Body of pancreas (tissue), 4 donors: ENCODE measurements around the gene ATG10. TPM values are rescaled to one million over a fixed set of nuclear protein-coding genes. Genes with fewer than 3 reads are reported as not detected.

Experiments used
- ATAC-seq: fragments of 150-250 bp; one replicate; pipeline ENCODE4 v1.9.1; 2016
- DNase-seq, 4 donors: peaks; one replicate each; pipeline ENCODE4 v3.0.0-alpha.2; 2019
- H3K27ac ChIP-seq, 4 donors: fragments of 200-600 bp; sonication (generic); 1 replicate in 3 of 4; 2 replicates in 1 of 4; pipeline versions ENCODE4 v1.5.1 to v1.6.1; 2016 to 2019; ENCODE audit warnings: mild to moderate bottlenecking in 1 of 4, mixed read lengths in 1 of 4, moderate library complexity in 1 of 4
- H3K27me3 ChIP-seq, 2 donors: fragments of 200-600 bp; sonication (generic); one replicate each; pipeline ENCODE4 v1.6.0; 2016; ENCODE audit warnings: mild to moderate bottlenecking in 1 of 2
- H3K36me3 ChIP-seq, 2 donors: fragments of 200-600 bp; sonication (generic); replicated peaks in 1 of 2; 2 replicates each; pipeline ENCODE4 v1.5.1; 2016; ENCODE audit warnings: low read depth in 2 of 2; ENCODE audit not compliant: insufficient read depth in 1 of 2
- H3K4me1 ChIP-seq: fragments of 200-600 bp; sonication (generic); one replicate; pipeline ENCODE4 v1.6.0; 2016
- H3K4me3 ChIP-seq, 2 donors: fragments of 200-600 bp; sonication (generic); 1 replicate in 1 of 2; 2 replicates in 1 of 2; pipeline ENCODE4 v1.5.1; 2016 to 2019
- H3K9me3 ChIP-seq, 3 donors: fragments of 200-600 bp; sonication (generic); 1 replicate in 2 of 3; 2 replicates in 1 of 3; pipeline ENCODE4 v1.5.1; 2016
- POLR2A ChIP-seq, 3 donors: fragments of 450-650 bp; IDR thresholded peaks; one replicate each; pipeline ENCODE4 v1.6.1; 2016; ENCODE audit warnings: antibody characterized with exemption in 3 of 3, mild to moderate bottlenecking in 2 of 3
- WGBS, 2 donors: methylation state at CpG; one replicate each; pipeline ENCODE4 v1.1.5; 2017; 5-methylcytosine and 5-hydroxymethylcytosine counted together
- intact Hi-C: fragments of 100-400 bp; cut with DNase I; formaldehyde crosslinking; loops from one replicate; pipeline ENCODE4 v1.15.1; 2023
- total RNA-seq, 2 donors: library from RNA; depleted of rRNA; stranded (reverse); fragments of >200 nt; gene quantifications; one replicate each; pipeline ENCODE4 v1.1.0, GENCODE V29; 2016
- TF ChIP-seq, protein P1 (sequence below), 7 experiments: fragments of 450-650 bp in 4 of 7; fragments of 200-600 bp in 3 of 7; sonication (generic) in 3 of 7; IDR thresholded peaks; one replicate each; pipeline ENCODE4 v1.5.1; 2016 to 2019; ENCODE audit warnings: antibody characterized with exemption in 7 of 7

Gene ATG10
- total RNA-seq, 2 donors from 2014 or later, result 2.9 to 4.6 TPM

- Histone ChIP-seq H3K4me1 (no peaks in the 10 kb centered on the region), H3K27me3 (no peaks in the 10 kb centered on the region), H3K36me3 (no peaks in the 10 kb centered on the region), H3K4me3 (no peak overlapping the region), H3K27ac (no peak overlapping the region), H3K9me3 (no peaks in the 10 kb centered on the region)
- WGBS, 2 donors, result 70 to 81% methylated on average over 2 of the region's 2 CpGs
- ATAC-seq (no peak), DNase-seq (no peak)
- intact Hi-C loops, result no loop called here
- TF ChIP-seq POLR2A (IDR thresholded peaks at IDR 0.05), result no peak
- TF ChIP-seq, protein P1, sequence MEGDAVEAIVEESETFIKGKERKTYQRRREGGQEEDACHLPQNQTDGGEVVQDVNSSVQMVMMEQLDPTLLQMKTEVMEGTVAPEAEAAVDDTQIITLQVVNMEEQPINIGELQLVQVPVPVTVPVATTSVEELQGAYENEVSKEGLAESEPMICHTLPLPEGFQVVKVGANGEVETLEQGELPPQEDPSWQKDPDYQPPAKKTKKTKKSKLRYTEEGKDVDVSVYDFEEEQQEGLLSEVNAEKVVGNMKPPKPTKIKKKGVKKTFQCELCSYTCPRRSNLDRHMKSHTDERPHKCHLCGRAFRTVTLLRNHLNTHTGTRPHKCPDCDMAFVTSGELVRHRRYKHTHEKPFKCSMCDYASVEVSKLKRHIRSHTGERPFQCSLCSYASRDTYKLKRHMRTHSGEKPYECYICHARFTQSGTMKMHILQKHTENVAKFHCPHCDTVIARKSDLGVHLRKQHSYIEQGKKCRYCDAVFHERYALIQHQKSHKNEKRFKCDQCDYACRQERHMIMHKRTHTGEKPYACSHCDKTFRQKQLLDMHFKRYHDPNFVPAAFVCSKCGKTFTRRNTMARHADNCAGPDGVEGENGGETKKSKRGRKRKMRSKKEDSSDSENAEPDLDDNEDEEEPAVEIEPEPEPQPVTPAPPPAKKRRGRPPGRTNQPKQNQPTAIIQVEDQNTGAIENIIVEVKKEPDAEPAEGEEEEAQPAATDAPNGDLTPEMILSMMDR (IDR thresholded peaks at IDR 0.05), result no peak
Observed at GRCh38 chr5:82074950-82075349, 103.1 kb downstream of the ATG10 start.

DNA sequence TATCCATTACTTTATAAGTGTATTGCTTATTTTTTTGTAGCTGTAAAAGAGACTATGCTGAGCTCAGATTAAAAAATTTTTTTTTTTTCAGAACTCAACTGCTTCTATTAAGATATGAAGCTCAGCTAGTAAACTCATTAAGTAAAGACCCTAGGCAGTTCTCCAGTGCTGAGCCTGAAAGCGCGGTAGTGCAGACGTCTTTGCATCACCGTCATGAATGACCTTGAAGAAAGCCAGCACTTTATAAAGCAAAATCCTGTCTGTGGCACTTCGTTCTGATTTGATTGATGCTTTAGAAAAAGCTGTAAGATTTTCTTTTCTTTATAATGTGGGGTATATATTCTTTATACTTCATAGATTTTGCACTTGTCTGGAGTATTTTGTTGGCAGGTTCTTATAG, 105.7 kb downstream of the ATG10 start:
- H3K4me3 ChIP-seq, result no peak overlapping the region
- DNase-seq, result no peak
- TF ChIP-seq POLR2A (IDR thresholded peaks at IDR 0.05), result no peak
- TF ChIP-seq, protein P1 (IDR thresholded peaks at IDR 0.05), result no peak

GRCh38 chr5:82091617-82092016, 119.8 kb downstream of the ATG10 start:
- peaks cover 0 to 9% (median 0%) of the 10 kb centered on the region in 3 donors for H3K9me3 ChIP-seq
- intact Hi-C loops, result no loop called here
- ATAC-seq (no peak), DNase-seq (no peak)
- no peak overlapping the region for H3K27ac ChIP-seq
- H3K27me3 ChIP-seq, result no peaks in the 10 kb centered on the region
- H3K36me3 ChIP-seq, result no peaks in the 10 kb centered on the region
- WGBS, 2 donors, result 72 to 78% methylated on average over 1 of the region's 1 CpG
- H3K4me3 ChIP-seq, result no peak overlapping the region
- TF ChIP-seq POLR2A (IDR thresholded peaks at IDR 0.05), result no peak
- TF ChIP-seq, protein P1 (IDR thresholded peaks at IDR 0.05), result no peak
- no peaks in the 10 kb centered on the region for H3K4me1 ChIP-seq

More for the DNA sequence above, 105.7 kb downstream of the ATG10 start:
- ATAC-seq, result no peak
- Histone ChIP-seq H3K27ac (no peak overlapping the region), H3K9me3 (no peaks in the 10 kb centered on the region), H3K36me3 (no peaks in the 10 kb centered on the region), H3K4me1 (no peaks in the 10 kb centered on the region), H3K27me3 (no peaks in the 10 kb centered on the region)
- 83 to 84% methylated on average over 5 of the region's 5 CpGs for WGBS, 2 donors
- intact Hi-C loops, result no loop called here

DNA sequence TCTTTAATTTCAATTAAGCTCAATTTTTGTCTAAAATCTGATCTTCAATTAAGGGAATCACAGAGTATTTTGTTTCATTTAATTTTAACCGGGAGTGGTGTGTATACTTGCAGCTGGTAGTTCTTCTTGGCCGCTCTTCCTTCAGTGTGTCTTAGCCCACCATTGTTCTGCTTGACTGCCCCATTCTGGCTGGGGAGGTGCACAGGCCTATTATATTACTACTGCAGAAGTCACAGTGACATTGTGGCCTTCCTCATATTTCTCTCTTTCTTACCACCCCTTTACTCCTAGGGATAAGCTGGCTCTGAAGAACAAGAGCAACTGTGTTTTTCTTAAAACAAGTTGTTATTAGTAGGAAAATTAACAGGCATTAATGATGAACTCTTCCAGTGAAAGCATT, 123.7 kb downstream of the ATG10 start:
- no peaks in the 10 kb centered on the region for H3K27me3 ChIP-seq
- 96 to 98% methylated on average over 2 of the region's 2 CpGs for WGBS, 2 donors
- H3K36me3 ChIP-seq, result no peaks in the 10 kb centered on the region
- DNase-seq, result no peak
- intact Hi-C loops, result no loop called here
- TF ChIP-seq, protein P1 (IDR thresholded peaks at IDR 0.05), result no peak
- no peak for TF ChIP-seq POLR2A (IDR thresholded peaks at IDR 0.05)
- ATAC-seq, result no peak
- peaks cover 0 to 9% (median 0%) of the 10 kb centered on the region in 3 donors for H3K9me3 ChIP-seq
- H3K4me3 ChIP-seq, result no peak overlapping the region
- peaks cover 4% of the 10 kb centered on the region for H3K4me1 ChIP-seq
- H3K27ac ChIP-seq, result no peak overlapping the region

DNA sequence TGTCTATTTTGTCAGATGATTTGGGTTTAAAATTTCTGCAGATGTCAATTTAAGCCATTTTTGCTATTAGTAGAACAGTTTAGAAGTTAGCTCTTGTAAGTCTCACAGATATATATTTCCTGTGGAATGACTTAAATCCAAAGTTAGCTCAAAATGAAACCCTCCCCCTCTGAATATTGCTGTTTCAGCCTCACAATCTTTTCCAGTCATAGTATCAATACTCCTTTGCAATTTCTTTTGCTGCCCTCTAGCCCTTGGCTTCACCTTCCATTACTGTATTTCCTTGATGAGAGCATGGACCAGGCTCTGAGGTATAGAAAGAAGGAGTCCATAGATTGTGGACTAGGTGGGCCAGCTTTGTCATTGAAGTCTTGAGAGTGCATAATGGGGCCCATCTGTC, 124.4 kb downstream of the ATG10 start:
- peaks cover 4% of the 10 kb centered on the region for H3K4me1 ChIP-seq
- no peaks in the 10 kb centered on the region for H3K27me3 ChIP-seq
- TF ChIP-seq POLR2A (IDR thresholded peaks at IDR 0.05), result no peak
- TF ChIP-seq, protein P1 (IDR thresholded peaks at IDR 0.05), result no peak
- H3K36me3 ChIP-seq, result no peaks in the 10 kb centered on the region
- no peak for DNase-seq
- intact Hi-C loops, result no loop called here
- H3K9me3 ChIP-seq, result peaks cover 0 to 9% (median 0%) of the 10 kb centered on the region in 3 donors
- no peak for ATAC-seq
- no peak overlapping the region for H3K4me3 ChIP-seq
- H3K27ac ChIP-seq, result no peak overlapping the region
